ENCODE data around the gene BABAM2. TPM values are rescaled to one million over a fixed set of nuclear protein-coding genes. Genes with fewer than 3 reads are reported as not detected.

BABAM2 gene
- total RNA-seq, 1 experiment from 2014 or later: 27.1 TPM

- Histone ChIP-seq H3K4ac (ENCODE audit: low read depth, low read length) (no peak overlapping the region), H3K27me3 (ENCODE audit: insufficient read depth, low read length) (no peaks in the 10 kb centered on the region), H4K20me1 (ENCODE audit: control insufficient read depth, insufficient read depth, insufficient read length) (no peaks in the 10 kb centered on the region), H3K9ac (ENCODE audit: extremely low read depth, insufficient read length, low read length) (no peak overlapping the region), H3K4me1 (ENCODE audit: insufficient read depth, low read length) (peaks cover 9% of the 10 kb centered on the region), H2BK120ac (ENCODE audit: low read depth, low read length, poor library complexity, severe bottlenecking) (no peak overlapping the region), H3K18ac (ENCODE audit: insufficient read length, low read depth, low read length) (no peak overlapping the region), H2BK12ac (ENCODE audit: insufficient read length, low read depth, low read length) (no peak overlapping the region), H2BK5ac (ENCODE audit: insufficient read length, low read length) (no peak overlapping the region), H3K79me1 (ENCODE audit: insufficient read depth, low read depth, low read length, poor library complexity, severe bottlenecking) (no peaks in the 10 kb centered on the region), H4K5ac (ENCODE audit: insufficient read length, low read depth, low read length) (no peak overlapping the region), H2AFZ (ENCODE audit: low read length) (no peak overlapping the region), H2BK20ac (ENCODE audit: low read depth, low read length, poor library complexity, severe bottlenecking) (no peak overlapping the region), H2AK5ac (ENCODE audit: insufficient read length, low read length) (no peak overlapping the region), H3K23ac (ENCODE audit: insufficient read length, low read depth, low read length) (no peak overlapping the region), H3K27ac (ENCODE audit: insufficient read length, low read depth, low read length) (no peak overlapping the region), H4K8ac (replicated peaks; ENCODE audit: insufficient read length, low read depth, low read length) (no peak overlapping the region), H3T11ph (ENCODE audit: low read length) (no peak overlapping the region), H2BK15ac (ENCODE audit: low read depth, low read length) (no peak overlapping the region), H4K91ac (ENCODE audit: insufficient read length, low read depth, low read length) (no peak overlapping the region), H3K56ac (ENCODE audit: insufficient read length, low read depth, low read length) (no peak overlapping the region), H3K79me2 (ENCODE audit: insufficient read depth, low read length) (no peaks in the 10 kb centered on the region), H3K4me2 (ENCODE audit: insufficient read depth, insufficient read length, low read length) (no peak overlapping the region), H3K9me3 (ENCODE audit: control insufficient read depth, low read depth, low read length) (no peaks in the 10 kb centered on the region), H3K14ac (ENCODE audit: insufficient read depth, low read length) (no peak overlapping the region), H3K23me2 (ENCODE audit: insufficient read length, low read depth, low read length, poor library complexity, severe bottlenecking) (no peaks in the 10 kb centered on the region)
- Mint-ChIP-seq H3K9me3 (no peaks in the 10 kb centered on the region), H3K27me3 (ENCODE audit: low read depth) (no peaks in the 10 kb centered on the region), H3K27ac (no peak overlapping the region), H3K4me3 (no peak overlapping the region), H3K36me3 (ENCODE audit: insufficient read depth in 1 of 3, low read depth in 3 of 3) (no peaks in the 10 kb centered on the region), H3K4me1 (peaks cover 31% of the 10 kb centered on the region in 2 experiments)
- no peak for TF ChIP-seq CTCF (conservative IDR thresholded peaks at IDR 0.05)
- no CpG with 5 or more reads among the region's 3 CpGs for WGBS (ENCODE audit: extremely low coverage, insufficient read length, low lambda C conversion rate)
- no peak for DNase-seq
Observed at GRCh38 chr2:28271231-28271918, 380.8 kb downstream of the BABAM2 start.

Measured in H9 (cell line).